ENCODE data around the gene SGTB.
"Not testable (repeated sequence)": the region's sequence is repeated elsewhere in the genome, so short reads cannot be mapped to it uniquely, and the experiment has no call there.

Gene SGTB

GRCh38 chr5:65704621-65705239 is 17.2 kb downstream of the SGTB start:
- Histone ChIP-seq H3K27me3 (ENCODE audit: control insufficient read depth, insufficient read depth, low read length) (no peaks in the 10 kb centered on the region), H3K36me3 (ENCODE audit: control insufficient read depth, insufficient read depth, low read length) (peaks cover 18% of the 10 kb centered on the region), H3K4me3 (ENCODE audit: low read depth, low read length) (no peak overlapping the region), H3K27ac (ENCODE audit: low read depth, low read length) (no peak overlapping the region), H3K9ac (ENCODE audit: low read length) (no peak overlapping the region), H3K4me1 (ENCODE audit: control insufficient read depth, insufficient read depth, low read length) (no peaks in the 10 kb centered on the region), H3K9me3 (ENCODE audit: control insufficient read depth, insufficient read depth, low read depth, low read length) (no peaks in the 10 kb centered on the region)

- Histone ChIP-seq H3K27me3 (ENCODE audit: control insufficient read depth, insufficient read depth, low read length) (no peaks in the 10 kb centered on the region), H3K9ac (ENCODE audit: low read length) (no peak overlapping the region), H3K36me3 (ENCODE audit: control insufficient read depth, insufficient read depth, low read length) (peaks cover 28% of the 10 kb centered on the region), H3K9me3 (ENCODE audit: control insufficient read depth, insufficient read depth, low read depth, low read length) (no peaks in the 10 kb centered on the region), H3K27ac (ENCODE audit: low read depth, low read length) (no peak overlapping the region), H3K4me3 (ENCODE audit: low read depth, low read length) (no peak overlapping the region), H3K4me1 (ENCODE audit: control insufficient read depth, insufficient read depth, low read length) (no peaks in the 10 kb centered on the region)
Measured at GRCh38 chr5:65702036-65702435, 19.9 kb downstream of the SGTB start.

GRCh38 chr5:65699338-65699737 is 22.6 kb downstream of the SGTB start:
- 0 out of 2 replicates have a peak, but pooled peaks cover 5% of the 10 kb centered on the region for H3K4me1 ChIP-seq (ENCODE audit: control insufficient read depth, insufficient read depth, low read length)
- H3K36me3 ChIP-seq (ENCODE audit: control insufficient read depth, insufficient read depth, low read length): peaks cover 38% of the 10 kb centered on the region
- H3K4me3 ChIP-seq (ENCODE audit: low read depth, low read length): no peak overlapping the region
- no peak overlapping the region for H3K27ac ChIP-seq (ENCODE audit: low read depth, low read length)
- H3K9me3 ChIP-seq (ENCODE audit: control insufficient read depth, insufficient read depth, low read depth, low read length): no peaks in the 10 kb centered on the region
- H3K9ac ChIP-seq (ENCODE audit: low read length): no peak overlapping the region
- H3K27me3 ChIP-seq (ENCODE audit: control insufficient read depth, insufficient read depth, low read length): no peaks in the 10 kb centered on the region

GRCh38 chr5:65696892-65697291 is 25.0 kb downstream of the SGTB start:
- peaks cover 29% of the 10 kb centered on the region for H3K36me3 ChIP-seq (ENCODE audit: control insufficient read depth, insufficient read depth, low read length)
- H3K27me3 ChIP-seq (ENCODE audit: control insufficient read depth, insufficient read depth, low read length): no peaks in the 10 kb centered on the region
- 0 out of 2 replicates have a peak, but pooled peaks cover 5% of the 10 kb centered on the region for H3K4me1 ChIP-seq (ENCODE audit: control insufficient read depth, insufficient read depth, low read length)
- H3K9me3 ChIP-seq (ENCODE audit: control insufficient read depth, insufficient read depth, low read depth, low read length): no peaks in the 10 kb centered on the region
- no peak overlapping the region for H3K27ac ChIP-seq (ENCODE audit: low read depth, low read length)
- H3K9ac ChIP-seq (ENCODE audit: low read length): no peak overlapping the region
- H3K4me3 ChIP-seq (ENCODE audit: low read depth, low read length): no peak overlapping the region

GRCh38 chr5:65695896-65696295 is 26.0 kb downstream of the SGTB start:
- Histone ChIP-seq H3K4me1 (ENCODE audit: control insufficient read depth, insufficient read depth, low read length) (0 out of 2 replicates have a peak, but pooled peaks cover 5% of the 10 kb centered on the region), H3K27ac (ENCODE audit: low read depth, low read length) (no peak overlapping the region), H3K9me3 (ENCODE audit: control insufficient read depth, insufficient read depth, low read depth, low read length) (no peaks in the 10 kb centered on the region), H3K9ac (ENCODE audit: low read length) (no peak overlapping the region), H3K4me3 (ENCODE audit: low read depth, low read length) (no peak overlapping the region), H3K36me3 (ENCODE audit: control insufficient read depth, insufficient read depth, low read length) (peaks cover 32% of the 10 kb centered on the region), H3K27me3 (ENCODE audit: control insufficient read depth, insufficient read depth, low read length) (no peaks in the 10 kb centered on the region)

- no peak overlapping the region for H3K9ac ChIP-seq (ENCODE audit: low read length)
- H3K9me3 ChIP-seq (ENCODE audit: control insufficient read depth, insufficient read depth, low read depth, low read length): no peaks in the 10 kb centered on the region
Measured at GRCh38 chr5:65695162-65695755, 26.6 kb downstream of the SGTB start.

GRCh38 chr5:65693121-65693520 is 28.8 kb downstream of the SGTB start:
- no peaks in the 10 kb centered on the region for H3K27me3 ChIP-seq (ENCODE audit: control insufficient read depth, insufficient read depth, low read length)
- H3K27ac ChIP-seq (ENCODE audit: low read depth, low read length): no peak overlapping the region
- peaks cover 32% of the 10 kb centered on the region for H3K36me3 ChIP-seq (ENCODE audit: control insufficient read depth, insufficient read depth, low read length)
- H3K9me3 ChIP-seq (ENCODE audit: control insufficient read depth, insufficient read depth, low read depth, low read length): no peaks in the 10 kb centered on the region
- 0 out of 2 replicates have a peak, but pooled peaks cover 5% of the 10 kb centered on the region for H3K4me1 ChIP-seq (ENCODE audit: control insufficient read depth, insufficient read depth, low read length)
- H3K9ac ChIP-seq (ENCODE audit: low read length): no peak overlapping the region
- no peak overlapping the region for H3K4me3 ChIP-seq (ENCODE audit: low read depth, low read length)

More at GRCh38 chr5:65695162-65695755, 26.6 kb downstream of the SGTB start:
- no peak overlapping the region for H3K4me3 ChIP-seq (ENCODE audit: low read depth, low read length)
- H3K36me3 ChIP-seq (ENCODE audit: control insufficient read depth, insufficient read depth, low read length): peaks cover 35% of the 10 kb centered on the region
- 0 out of 2 replicates have a peak, but pooled peaks cover 5% of the 10 kb centered on the region for H3K4me1 ChIP-seq (ENCODE audit: control insufficient read depth, insufficient read depth, low read length)
- no peak overlapping the region for H3K27ac ChIP-seq (ENCODE audit: low read depth, low read length)
- no peaks in the 10 kb centered on the region for H3K27me3 ChIP-seq (ENCODE audit: control insufficient read depth, insufficient read depth, low read length)

- H3K4me3 ChIP-seq (ENCODE audit: low read depth, low read length): no peak overlapping the region
- no peaks in the 10 kb centered on the region for H3K27me3 ChIP-seq (ENCODE audit: control insufficient read depth, insufficient read depth, low read length)
- no peaks in the 10 kb centered on the region for H3K4me1 ChIP-seq (ENCODE audit: control insufficient read depth, insufficient read depth, low read length)
- H3K27ac ChIP-seq (ENCODE audit: low read depth, low read length): no peak overlapping the region
- H3K9me3 ChIP-seq (ENCODE audit: control insufficient read depth, insufficient read depth, low read depth, low read length): no peaks in the 10 kb centered on the region
- H3K36me3 ChIP-seq (ENCODE audit: control insufficient read depth, insufficient read depth, low read length): peaks cover 37% of the 10 kb centered on the region
- H3K9ac ChIP-seq (ENCODE audit: low read length): no peak overlapping the region
Measured at GRCh38 chr5:65682148-65682547, 39.8 kb downstream of the SGTB start.

GRCh38 chr5:65676056-65676455 is 45.9 kb downstream of the SGTB start:
- H3K36me3 ChIP-seq (ENCODE audit: control insufficient read depth, insufficient read depth, low read length): peaks cover 29% of the 10 kb centered on the region
- not testable (repeated sequence) for H3K4me1 ChIP-seq (ENCODE audit: control insufficient read depth, insufficient read depth, low read length); H3K9ac ChIP-seq (ENCODE audit: low read length); H3K9me3 ChIP-seq (ENCODE audit: control insufficient read depth, insufficient read depth, low read depth, low read length); H3K27me3 ChIP-seq (ENCODE audit: control insufficient read depth, insufficient read depth, low read length); H3K27ac ChIP-seq (ENCODE audit: low read depth, low read length); H3K4me3 ChIP-seq (ENCODE audit: low read depth, low read length)

GRCh38 chr5:65674749-65675148 is 47.2 kb downstream of the SGTB start:
- H3K27ac ChIP-seq (ENCODE audit: low read depth, low read length): no peak overlapping the region
- no peaks in the 10 kb centered on the region for H3K27me3 ChIP-seq (ENCODE audit: control insufficient read depth, insufficient read depth, low read length)
- H3K9ac ChIP-seq (ENCODE audit: low read length): no peak overlapping the region
- H3K9me3 ChIP-seq (ENCODE audit: control insufficient read depth, insufficient read depth, low read depth, low read length): no peaks in the 10 kb centered on the region
- H3K4me3 ChIP-seq (ENCODE audit: low read depth, low read length): no peak overlapping the region
- H3K36me3 ChIP-seq (ENCODE audit: control insufficient read depth, insufficient read depth, low read length): peaks cover 28% of the 10 kb centered on the region
- H3K4me1 ChIP-seq (ENCODE audit: control insufficient read depth, insufficient read depth, low read length): no peaks in the 10 kb centered on the region

GRCh38 chr5:65672796-65673195 is 49.1 kb downstream of the SGTB start:
- Histone ChIP-seq H3K4me3 (ENCODE audit: low read depth, low read length) (no peak overlapping the region), H3K36me3 (ENCODE audit: control insufficient read depth, insufficient read depth, low read length) (peaks cover 26% of the 10 kb centered on the region), H3K4me1 (ENCODE audit: control insufficient read depth, insufficient read depth, low read length) (no peaks in the 10 kb centered on the region), H3K9me3 (ENCODE audit: control insufficient read depth, insufficient read depth, low read depth, low read length) (no peaks in the 10 kb centered on the region), H3K27ac (ENCODE audit: low read depth, low read length) (no peak overlapping the region), H3K9ac (ENCODE audit: low read length) (no peak overlapping the region), H3K27me3 (ENCODE audit: control insufficient read depth, insufficient read depth, low read length) (no peaks in the 10 kb centered on the region)
